ENCODE results near the gene PRKG1. TPM values are rescaled to one million over a fixed set of nuclear protein-coding genes. Genes with fewer than 3 reads are reported as not detected.

PRKG1 gene
- total RNA-seq, 1 experiment from 2014 or later = 10.4 TPM

DNA sequence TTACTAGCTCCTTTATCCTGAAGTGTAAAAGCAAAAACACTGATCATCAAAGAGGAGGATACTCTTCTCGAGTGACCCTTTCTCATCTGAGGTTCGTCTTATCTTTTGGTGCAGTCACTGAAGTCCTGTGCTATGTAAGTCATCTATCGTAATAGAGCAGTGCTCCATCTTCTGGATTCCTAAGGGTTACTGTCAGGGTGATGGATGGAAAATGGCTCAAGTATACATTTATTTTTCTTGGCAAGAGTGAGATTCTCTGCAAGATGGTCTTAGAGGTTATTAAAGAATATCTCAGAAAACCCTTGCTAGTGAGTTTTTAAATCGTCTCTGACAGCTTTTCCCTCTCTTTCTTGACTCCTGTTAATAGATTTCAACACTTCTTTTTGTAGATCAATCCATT lies 12.4 kb downstream of the PRKG1 start:
- Histone ChIP-seq H3K27ac (ENCODE audit: insufficient read length, low read depth, low read length) (no peak overlapping the region), H3K23me2 (ENCODE audit: insufficient read length, low read depth, low read length, poor library complexity, severe bottlenecking) (no peaks in the 10 kb centered on the region), H3K79me1 (ENCODE audit: insufficient read depth, low read depth, low read length, poor library complexity, severe bottlenecking) (no peaks in the 10 kb centered on the region), H3K27me3 (ENCODE audit: insufficient read depth, low read length) (no peaks in the 10 kb centered on the region), H3K56ac (ENCODE audit: insufficient read length, low read depth, low read length) (no peak overlapping the region), H2BK15ac (ENCODE audit: low read depth, low read length) (no peak overlapping the region), H3K79me2 (ENCODE audit: insufficient read depth, low read length) (no peaks in the 10 kb centered on the region), H4K5ac (ENCODE audit: insufficient read length, low read depth, low read length) (no peak overlapping the region), H3K23ac (ENCODE audit: insufficient read length, low read depth, low read length) (no peak overlapping the region), H3K18ac (ENCODE audit: insufficient read length, low read depth, low read length) (no peak overlapping the region), H3K4ac (ENCODE audit: low read depth, low read length) (no peak overlapping the region), H3K9ac (ENCODE audit: extremely low read depth, insufficient read length, low read length) (no peak overlapping the region), H4K8ac (replicated peaks; ENCODE audit: insufficient read length, low read depth, low read length) (no peak overlapping the region), H2BK5ac (ENCODE audit: insufficient read length, low read length) (no peak overlapping the region), H2BK20ac (ENCODE audit: low read depth, low read length, poor library complexity, severe bottlenecking) (no peak overlapping the region), H2BK120ac (ENCODE audit: low read depth, low read length, poor library complexity, severe bottlenecking) (no peak overlapping the region), H2AK5ac (ENCODE audit: insufficient read length, low read length) (no peak overlapping the region), H2BK12ac (ENCODE audit: insufficient read length, low read depth, low read length) (no peak overlapping the region), H3K4me2 (ENCODE audit: insufficient read depth, insufficient read length, low read length) (no peak overlapping the region), H3K14ac (ENCODE audit: insufficient read depth, low read length) (no peak overlapping the region), H3T11ph (ENCODE audit: low read length) (no peak overlapping the region), H3K9me3 (ENCODE audit: control insufficient read depth, low read depth, low read length) (no peaks in the 10 kb centered on the region), H3K4me1 (ENCODE audit: insufficient read depth, low read length) (peaks cover 8% of the 10 kb centered on the region; the same call in 1 of the 2 replicates), H2AFZ (ENCODE audit: low read length) (no peak overlapping the region), H4K20me1 (ENCODE audit: control insufficient read depth, insufficient read depth, insufficient read length) (no peaks in the 10 kb centered on the region), H4K91ac (ENCODE audit: insufficient read length, low read depth, low read length) (no peak overlapping the region)
- no peaks in the 10 kb centered on the region for H3K27me3 Mint-ChIP-seq (ENCODE audit: low read depth)
- peaks cover 14 to 19% of the 10 kb centered on the region in 2 experiments for H3K4me1 Mint-ChIP-seq
- no peak overlapping the region for H3K27ac Mint-ChIP-seq
- H3K4me3 Mint-ChIP-seq = no peak overlapping the region
- TF ChIP-seq, protein P1, sequence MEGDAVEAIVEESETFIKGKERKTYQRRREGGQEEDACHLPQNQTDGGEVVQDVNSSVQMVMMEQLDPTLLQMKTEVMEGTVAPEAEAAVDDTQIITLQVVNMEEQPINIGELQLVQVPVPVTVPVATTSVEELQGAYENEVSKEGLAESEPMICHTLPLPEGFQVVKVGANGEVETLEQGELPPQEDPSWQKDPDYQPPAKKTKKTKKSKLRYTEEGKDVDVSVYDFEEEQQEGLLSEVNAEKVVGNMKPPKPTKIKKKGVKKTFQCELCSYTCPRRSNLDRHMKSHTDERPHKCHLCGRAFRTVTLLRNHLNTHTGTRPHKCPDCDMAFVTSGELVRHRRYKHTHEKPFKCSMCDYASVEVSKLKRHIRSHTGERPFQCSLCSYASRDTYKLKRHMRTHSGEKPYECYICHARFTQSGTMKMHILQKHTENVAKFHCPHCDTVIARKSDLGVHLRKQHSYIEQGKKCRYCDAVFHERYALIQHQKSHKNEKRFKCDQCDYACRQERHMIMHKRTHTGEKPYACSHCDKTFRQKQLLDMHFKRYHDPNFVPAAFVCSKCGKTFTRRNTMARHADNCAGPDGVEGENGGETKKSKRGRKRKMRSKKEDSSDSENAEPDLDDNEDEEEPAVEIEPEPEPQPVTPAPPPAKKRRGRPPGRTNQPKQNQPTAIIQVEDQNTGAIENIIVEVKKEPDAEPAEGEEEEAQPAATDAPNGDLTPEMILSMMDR (conservative IDR thresholded peaks at IDR 0.05) = no peak
- H3K36me3 Mint-ChIP-seq (ENCODE audit: insufficient read depth in 1 of 3, low read depth in 3 of 3) = no peaks in the 10 kb centered on the region
- WGBS (ENCODE audit: extremely low coverage, insufficient read length, low lambda C conversion rate) = no CpG with 5 or more reads among the region's 4 CpGs
- no peaks in the 10 kb centered on the region for H3K9me3 Mint-ChIP-seq
- no peak for DNase-seq

Data from H9 (cell line).